Measurements from ENCODE around the gene SLC40A1.

SLC40A1 gene

GRCh38 chr2:189526241-189526640, 54.3 kb downstream of the SLC40A1 start:
- DNase-seq (ENCODE audit: low spot score) = no peak
- no peak for TF ChIP-seq CTCF (IDR thresholded peaks at IDR 0.05; ENCODE audit: extremely low read depth, missing control alignments)

DNA sequence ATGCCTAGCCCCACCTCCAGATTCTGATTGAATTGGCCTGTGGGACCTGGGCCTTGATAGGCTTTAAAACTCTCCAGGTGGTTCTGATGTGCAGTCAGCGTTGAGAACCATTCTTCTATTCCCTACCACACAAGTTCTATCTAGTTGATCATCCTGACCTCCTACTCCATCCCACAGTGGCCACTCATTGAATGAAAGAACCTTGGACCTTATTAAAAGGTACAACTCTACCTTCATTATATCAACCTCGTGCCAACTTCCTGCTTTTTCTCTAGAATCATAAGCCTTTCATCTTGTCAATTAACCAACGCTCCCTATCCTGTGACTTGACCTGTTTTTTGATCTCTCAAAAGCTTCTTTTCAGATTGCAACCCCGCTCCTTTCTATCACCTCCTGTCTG, 55.8 kb downstream of the SLC40A1 start:
- no peak for TF ChIP-seq CTCF (IDR thresholded peaks at IDR 0.05; ENCODE audit: extremely low read depth, missing control alignments)
- DNase-seq (ENCODE audit: low spot score) = no peak

DNA sequence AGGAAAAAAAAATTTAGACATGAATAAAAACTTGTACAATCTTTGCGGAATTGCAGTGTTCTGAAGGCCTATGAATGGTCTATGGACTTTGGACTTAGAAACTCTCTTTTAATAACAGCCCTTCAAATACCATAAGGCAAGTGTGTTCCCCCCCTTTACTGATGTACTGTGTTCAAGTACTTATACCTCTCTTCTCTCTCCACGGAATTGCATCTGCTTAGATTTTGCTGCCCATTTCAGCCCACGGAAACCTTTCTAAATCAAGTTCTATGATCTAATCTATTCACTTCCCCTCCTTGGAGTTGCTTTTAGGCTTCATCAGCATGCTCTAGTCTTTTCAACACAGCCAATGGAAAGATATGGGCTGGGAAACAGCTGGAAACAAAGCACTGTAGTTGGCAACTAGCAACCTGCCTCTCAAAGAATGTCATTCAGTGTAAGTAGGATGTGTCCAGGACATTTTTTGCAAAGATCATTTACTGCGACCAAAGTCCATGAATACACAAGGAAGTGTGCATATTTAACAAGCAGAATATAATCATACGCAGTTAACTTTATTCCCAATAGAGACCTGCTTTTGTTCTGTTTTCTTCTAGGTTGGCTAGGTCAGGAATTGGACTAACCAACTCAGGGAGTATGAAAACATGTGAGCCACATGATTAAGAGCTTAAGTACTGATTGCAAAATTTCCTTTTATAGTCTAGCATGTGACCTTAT, 58.0 kb downstream of the SLC40A1 start:
- no peak for DNase-seq (ENCODE audit: low spot score)
- TF ChIP-seq CTCF (IDR thresholded peaks at IDR 0.05; ENCODE audit: extremely low read depth, missing control alignments) = no peak

GRCh38 chr2:189521699-189522434, 58.7 kb downstream of the SLC40A1 start:
- no peak for TF ChIP-seq CTCF (IDR thresholded peaks at IDR 0.05; ENCODE audit: extremely low read depth, missing control alignments)

DNA sequence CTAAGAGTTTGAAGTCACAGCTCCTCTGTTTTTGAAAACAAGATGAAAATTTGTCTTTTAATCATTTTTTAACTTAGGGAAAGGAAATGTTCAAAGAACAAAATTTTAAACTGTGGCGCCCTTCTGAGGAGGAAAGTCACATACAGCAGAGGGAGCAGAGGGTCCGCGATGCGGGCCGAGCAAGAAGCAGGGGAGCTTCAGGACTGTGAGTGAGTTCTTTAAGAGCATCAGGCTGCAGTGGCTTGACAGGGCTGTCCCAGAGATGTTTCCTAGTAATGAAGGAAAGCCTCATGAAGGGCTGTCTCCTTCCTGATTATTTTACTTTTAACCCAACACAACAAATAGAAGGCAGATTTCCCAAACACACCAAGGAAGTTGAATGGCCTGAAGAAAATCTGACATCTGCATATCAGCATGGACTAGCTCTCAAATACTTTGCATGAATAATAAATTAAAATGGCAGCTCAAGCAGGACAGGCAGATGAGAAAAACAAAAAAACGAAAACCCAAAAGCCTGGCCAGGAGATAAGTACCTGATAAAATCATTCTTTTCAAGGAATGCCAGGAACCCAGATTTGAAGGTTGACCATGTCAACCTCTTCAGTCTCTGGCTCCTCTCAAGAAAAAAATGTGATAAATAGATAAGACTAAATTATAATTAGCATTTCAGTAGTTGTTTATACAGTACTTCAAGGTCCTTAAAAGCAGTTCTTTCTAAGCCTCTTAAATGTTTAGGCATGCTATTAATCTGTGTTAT, 60.8 kb downstream of the SLC40A1 start:
- no peak for DNase-seq (ENCODE audit: low spot score)
- TF ChIP-seq CTCF (IDR thresholded peaks at IDR 0.05; ENCODE audit: extremely low read depth, missing control alignments) = no peak

More at GRCh38 chr2:189521699-189522434, 58.7 kb downstream of the SLC40A1 start:
- DNase-seq (ENCODE audit: low spot score) = no peak

DNA sequence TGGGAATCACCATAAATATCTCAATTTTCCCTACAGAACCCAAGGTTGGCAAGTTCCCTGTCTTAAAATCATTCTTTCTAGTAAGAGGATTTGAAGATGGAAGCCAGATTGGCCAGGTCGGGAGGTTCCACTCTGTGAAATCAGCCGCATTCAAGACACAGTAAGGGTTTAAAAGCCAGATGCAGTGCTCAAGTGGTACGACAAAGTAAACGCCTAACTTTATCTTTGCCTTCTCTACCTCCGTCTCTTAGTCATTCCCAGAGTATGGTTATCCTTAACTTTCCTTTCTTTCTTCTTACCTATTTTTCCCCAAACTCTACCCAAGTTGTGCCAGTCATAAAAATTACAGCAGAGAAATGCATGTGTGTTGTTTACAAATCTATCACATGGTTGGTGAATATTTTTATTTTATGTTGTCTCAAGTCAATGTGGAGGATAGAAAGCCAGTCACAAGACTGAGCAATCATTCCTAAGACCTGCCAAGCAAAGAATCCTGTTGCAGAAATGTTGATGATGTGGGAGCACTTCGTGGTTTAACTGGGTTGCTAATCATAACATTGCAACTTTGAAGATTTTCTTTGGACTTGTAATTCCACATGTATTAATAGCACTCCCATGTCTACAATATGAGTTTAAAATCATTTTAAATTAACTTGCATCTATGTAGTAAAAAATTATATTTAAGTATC, 62.6 kb downstream of the SLC40A1 start:
- no peak for DNase-seq (ENCODE audit: low spot score)
- no peak for TF ChIP-seq CTCF (IDR thresholded peaks at IDR 0.05; ENCODE audit: extremely low read depth, missing control alignments)

All from GM20000 (cell line).